ENCODE measurements around the gene RNF223. TPM values are rescaled to one million over a fixed set of nuclear protein-coding genes. Genes with fewer than 3 reads are reported as not detected.
A peak's percentile ranks its signal among the peaks of the same experiment; 100 is the strongest.

RNF223 gene
- total RNA-seq, 1 donor from 2014 or later: not detected

DNA sequence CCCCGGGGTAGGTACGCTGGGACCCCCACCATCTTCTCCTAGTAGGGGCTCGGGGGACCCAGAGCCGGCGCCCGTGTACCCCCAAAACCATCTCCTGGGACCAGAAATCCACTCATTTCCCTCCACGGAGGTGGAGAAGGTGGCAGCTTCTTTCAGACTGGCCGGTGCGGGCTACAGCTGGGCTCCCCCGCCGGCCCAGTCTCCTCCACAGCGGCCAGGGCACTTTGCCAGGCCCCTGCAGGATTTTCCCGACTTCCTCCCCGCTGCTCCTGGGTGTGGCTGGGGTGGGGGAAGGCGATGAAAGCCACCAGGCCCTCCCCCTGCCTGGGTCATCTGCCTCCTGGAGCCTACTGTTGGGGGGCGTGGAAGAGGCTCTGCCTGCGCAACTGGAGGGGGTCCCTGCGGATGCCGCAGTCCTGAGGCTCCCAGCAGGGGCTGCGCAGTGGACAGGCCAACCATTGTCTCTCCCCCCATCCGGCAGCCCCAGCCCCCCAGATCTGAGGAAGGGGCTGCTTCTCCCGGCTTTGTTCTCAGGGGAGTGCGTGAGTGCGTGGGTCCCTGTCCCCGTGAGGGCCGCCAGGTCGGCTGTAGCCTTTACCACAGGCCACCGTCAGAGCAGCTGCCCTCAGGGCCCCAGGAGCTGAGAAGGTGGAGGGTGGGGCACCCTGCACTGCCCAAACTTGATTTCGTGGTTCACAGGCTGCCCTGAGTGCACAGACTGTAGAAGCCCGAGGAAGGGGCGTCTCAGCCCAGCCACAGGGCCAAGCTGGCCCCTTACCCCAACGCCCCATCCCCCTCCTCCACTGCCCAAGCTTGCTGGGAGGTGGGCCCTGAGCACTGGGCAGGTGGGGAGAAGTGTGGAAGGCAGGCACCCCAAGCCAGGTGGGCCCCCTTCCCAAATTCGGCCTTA is 52.8 kb downstream of the RNF223 start:
- Mint-ChIP-seq H3K9me3 (no peaks in the 10 kb centered on the region), H3K36me3 (ENCODE audit: low read depth) (no peaks in the 10 kb centered on the region), H3K27me3 (peaks cover 8% of the 10 kb centered on the region), H3K27ac (no peak overlapping the region), H3K4me3 (peak overlapping the region; percentile 15), H3K4me1 (peaks cover 8% of the 10 kb centered on the region)
- ATAC-seq (ENCODE audit: low read depth) (no peak), DNase-seq (no peak)
- ChIA-PET CTCF (no interaction called here), POLR2A (interaction anchor here (0.6 kb wide), 1 partner anchor 8 kb away, joined by 3 read pairs; the partner anchor contains the start of gene ISG15)
- TF ChIP-seq, protein P1, sequence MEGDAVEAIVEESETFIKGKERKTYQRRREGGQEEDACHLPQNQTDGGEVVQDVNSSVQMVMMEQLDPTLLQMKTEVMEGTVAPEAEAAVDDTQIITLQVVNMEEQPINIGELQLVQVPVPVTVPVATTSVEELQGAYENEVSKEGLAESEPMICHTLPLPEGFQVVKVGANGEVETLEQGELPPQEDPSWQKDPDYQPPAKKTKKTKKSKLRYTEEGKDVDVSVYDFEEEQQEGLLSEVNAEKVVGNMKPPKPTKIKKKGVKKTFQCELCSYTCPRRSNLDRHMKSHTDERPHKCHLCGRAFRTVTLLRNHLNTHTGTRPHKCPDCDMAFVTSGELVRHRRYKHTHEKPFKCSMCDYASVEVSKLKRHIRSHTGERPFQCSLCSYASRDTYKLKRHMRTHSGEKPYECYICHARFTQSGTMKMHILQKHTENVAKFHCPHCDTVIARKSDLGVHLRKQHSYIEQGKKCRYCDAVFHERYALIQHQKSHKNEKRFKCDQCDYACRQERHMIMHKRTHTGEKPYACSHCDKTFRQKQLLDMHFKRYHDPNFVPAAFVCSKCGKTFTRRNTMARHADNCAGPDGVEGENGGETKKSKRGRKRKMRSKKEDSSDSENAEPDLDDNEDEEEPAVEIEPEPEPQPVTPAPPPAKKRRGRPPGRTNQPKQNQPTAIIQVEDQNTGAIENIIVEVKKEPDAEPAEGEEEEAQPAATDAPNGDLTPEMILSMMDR (IDR thresholded peaks at IDR 0.05): no peak
- intact Hi-C loops (cut with micrococcal nuclease): no loop called here

Other genes starting within 250 kb of the RNF223 start
- not detected in 2 replicates for gene SAMD11, start 150.4 kb downstream of the RNF223 start, total RNA-seq
- gene NOC2L, start 115.0 kb downstream of the RNF223 start, total RNA-seq: 95.5 and 96.8 TPM in 2 replicates
- 15.1 and 16.4 TPM in 2 replicates for gene KLHL17, start 113.7 kb downstream of the RNF223 start, total RNA-seq
- gene PLEKHN1, start 107.8 kb downstream of the RNF223 start, total RNA-seq: 1.3 and 1.4 TPM in 2 replicates
- not detected in 2 replicates for gene PERM1, start 92.2 kb downstream of the RNF223 start, total RNA-seq
- gene HES4, start 74.2 kb downstream of the RNF223 start, total RNA-seq: 0.67 and 1.2 TPM in 2 replicates
- gene ISG15, start 60.8 kb downstream of the RNF223 start, total RNA-seq: 25.8 and 28.9 TPM in 2 replicates
- gene AGRN, start 54.2 kb downstream of the RNF223 start, total RNA-seq: 25.8 and 27.1 TPM in 2 replicates
- 20.8 and 26.5 TPM in 2 replicates for gene C1orf159, start 41.8 kb upstream of the RNF223 start, total RNA-seq
- 0.16 TPM in 1 of 2 replicates, not detected in the other for gene TTLL10, start 99.6 kb upstream of the RNF223 start, total RNA-seq
- gene TNFRSF18, start 132.3 kb upstream of the RNF223 start, total RNA-seq: 36.7 and 37.5 TPM in 2 replicates
- gene TNFRSF4, start 139.8 kb upstream of the RNF223 start, total RNA-seq: 0.86 and 1.1 TPM in 2 replicates
- gene SDF4, start 157.7 kb upstream of the RNF223 start, total RNA-seq: 94.4 and 97.9 TPM in 2 replicates
- 20.9 and 22.1 TPM in 2 replicates for gene B3GALT6, start 157.9 kb upstream of the RNF223 start, total RNA-seq
- gene C1QTNF12, start 172.4 kb upstream of the RNF223 start, total RNA-seq: 2.5 and 2.7 TPM in 2 replicates
- 79.2 and 89.9 TPM in 2 replicates for gene UBE2J2, start 199.5 kb upstream of the RNF223 start, total RNA-seq
- 1.6 and 3.3 TPM in 2 replicates for gene SCNN1D, start 206.1 kb upstream of the RNF223 start, total RNA-seq
- 16.2 and 26.1 TPM in 2 replicates for gene ACAP3, start 233.6 kb upstream of the RNF223 start, total RNA-seq
- 11.9 and 12.6 TPM in 2 replicates for gene PUSL1, start 234.3 kb upstream of the RNF223 start, total RNA-seq

Data from activated B cell treated with CpG ODN at 0.5 μM for 24 hours (primary cell).